Testis (tissue), 3 donors: ENCODE measurements around the gene LRRC32. TPM values are rescaled to one million over a fixed set of nuclear protein-coding genes. Genes with fewer than 3 reads are reported as not detected.

Experiments used
- DNase-seq: peaks from one replicate; pipeline ENCODE4 v3.0.0-alpha.2; 2019
- H3K27ac ChIP-seq, 2 donors: fragments of 200-600 bp; sonication (generic); one replicate each; pipeline ENCODE4 v1.5.1; 2019
- H3K27me3 ChIP-seq: fragments of 200-600 bp; sonication (generic); one replicate; pipeline ENCODE4 v1.5.1; 2019
- H3K36me3 ChIP-seq: fragments of 200-600 bp; sonication (generic); one replicate; pipeline ENCODE4 v1.5.1; 2017; ENCODE audit warnings: low read depth; ENCODE audit errors: missing control alignments
- H3K4me1 ChIP-seq: fragments of 200-600 bp; sonication (generic); one replicate; pipeline ENCODE4 v1.5.1; 2019
- H3K4me3 ChIP-seq, 2 donors: fragments of 200-600 bp; sonication (generic); one replicate each; pipeline ENCODE4 v1.5.1; 2017 to 2019
- H3K9me3 ChIP-seq: fragments of 200-600 bp; sonication (generic); one replicate; pipeline ENCODE4 v1.5.1; 2017
- POLR2A ChIP-seq: fragments of 450-650 bp; IDR thresholded peaks from one replicate; pipeline ENCODE4 v1.6.1; 2017; ENCODE audit warnings: antibody characterized with exemption, mild to moderate bottlenecking, moderate library complexity
- WGBS, 2 donors: methylation state at CpG; one replicate each; pipeline ENCODE4 v1.1.5; 2018; 5-methylcytosine and 5-hydroxymethylcytosine counted together
- intact Hi-C: fragments of 100-400 bp; cut with DNase I; formaldehyde crosslinking; loops from one replicate; pipeline ENCODE4 v1.15.1; 2023; ENCODE audit warnings: low total_unique reads
- polyA plus RNA-seq: library from polyadenylated mRNA; stranded (reverse); fragments of 350-450 nt; fragmentation: Illumina TruSeq; extraction: RNeasy Lipid Tissue Mini Kit (QIAGEN cat#74804); gene quantifications from one replicate; pipeline ENCODE4 v1.2.3, GENCODE V29; 2014; ENCODE audit warnings: low read depth, low replicate concordance; ENCODE audit not compliant: insufficient read depth
- total RNA-seq, 2 donors: library from RNA; depleted of rRNA; stranded (reverse); fragments of >200 nt; gene quantifications; one replicate each; pipeline ENCODE4 v1.2.3, GENCODE V29; 2016
- TF ChIP-seq, protein P1 (sequence below), 3 experiments: fragments of 450-650 bp in 2 of 3; fragments of 200-600 bp in 1 of 3; sonication (generic) in 1 of 3; IDR thresholded peaks; one replicate each; pipeline ENCODE4 v1.5.1; 2016 to 2019; ENCODE audit warnings: antibody characterized with exemption in 3 of 3, mild to moderate bottlenecking in 2 of 3, moderate library complexity in 1 of 3

LRRC32 gene
- total and polyA plus RNA-seq, 3 donors from 2014 or later = 6.5 to 20.5 (median 9.1) TPM

DNA sequence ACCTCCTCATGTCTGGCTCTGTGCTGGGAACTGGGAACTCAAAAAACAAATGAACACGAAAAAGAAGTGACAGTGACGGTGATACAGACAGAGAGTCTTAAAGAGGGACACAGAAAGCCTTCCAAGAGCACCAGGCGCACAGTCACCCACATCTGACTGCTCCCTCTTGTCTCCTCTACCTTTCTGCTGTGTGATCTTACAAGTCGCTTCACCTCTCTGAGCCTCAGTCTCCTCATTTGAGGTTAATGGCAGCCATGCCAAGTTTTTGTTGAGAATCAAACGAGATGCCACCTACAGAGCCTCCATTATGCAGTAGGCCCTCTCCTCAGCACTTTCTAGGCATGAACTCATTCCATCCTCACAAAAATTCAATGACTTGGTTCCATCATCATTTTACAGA is 3.7 kb downstream of the LRRC32 start:
- intact Hi-C loops = no loop called here
- no peaks in the 10 kb centered on the region for H3K9me3 ChIP-seq
- DNase-seq = no peak
- no peak overlapping the region for H3K4me3 ChIP-seq
- H3K36me3 ChIP-seq = no peaks in the 10 kb centered on the region
- H3K27me3 ChIP-seq = no peaks in the 10 kb centered on the region
- peaks cover 29% of the 10 kb centered on the region for H3K4me1 ChIP-seq
- 78 to 87% methylated on average over 5 of the region's 5 CpGs for WGBS, 2 donors
- TF ChIP-seq, protein P1, sequence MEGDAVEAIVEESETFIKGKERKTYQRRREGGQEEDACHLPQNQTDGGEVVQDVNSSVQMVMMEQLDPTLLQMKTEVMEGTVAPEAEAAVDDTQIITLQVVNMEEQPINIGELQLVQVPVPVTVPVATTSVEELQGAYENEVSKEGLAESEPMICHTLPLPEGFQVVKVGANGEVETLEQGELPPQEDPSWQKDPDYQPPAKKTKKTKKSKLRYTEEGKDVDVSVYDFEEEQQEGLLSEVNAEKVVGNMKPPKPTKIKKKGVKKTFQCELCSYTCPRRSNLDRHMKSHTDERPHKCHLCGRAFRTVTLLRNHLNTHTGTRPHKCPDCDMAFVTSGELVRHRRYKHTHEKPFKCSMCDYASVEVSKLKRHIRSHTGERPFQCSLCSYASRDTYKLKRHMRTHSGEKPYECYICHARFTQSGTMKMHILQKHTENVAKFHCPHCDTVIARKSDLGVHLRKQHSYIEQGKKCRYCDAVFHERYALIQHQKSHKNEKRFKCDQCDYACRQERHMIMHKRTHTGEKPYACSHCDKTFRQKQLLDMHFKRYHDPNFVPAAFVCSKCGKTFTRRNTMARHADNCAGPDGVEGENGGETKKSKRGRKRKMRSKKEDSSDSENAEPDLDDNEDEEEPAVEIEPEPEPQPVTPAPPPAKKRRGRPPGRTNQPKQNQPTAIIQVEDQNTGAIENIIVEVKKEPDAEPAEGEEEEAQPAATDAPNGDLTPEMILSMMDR (IDR thresholded peaks at IDR 0.05) = no peak
- TF ChIP-seq POLR2A = no peak
- peak overlapping the region in 1 of 2 donors; percentile 13 for H3K27ac ChIP-seq

DNA sequence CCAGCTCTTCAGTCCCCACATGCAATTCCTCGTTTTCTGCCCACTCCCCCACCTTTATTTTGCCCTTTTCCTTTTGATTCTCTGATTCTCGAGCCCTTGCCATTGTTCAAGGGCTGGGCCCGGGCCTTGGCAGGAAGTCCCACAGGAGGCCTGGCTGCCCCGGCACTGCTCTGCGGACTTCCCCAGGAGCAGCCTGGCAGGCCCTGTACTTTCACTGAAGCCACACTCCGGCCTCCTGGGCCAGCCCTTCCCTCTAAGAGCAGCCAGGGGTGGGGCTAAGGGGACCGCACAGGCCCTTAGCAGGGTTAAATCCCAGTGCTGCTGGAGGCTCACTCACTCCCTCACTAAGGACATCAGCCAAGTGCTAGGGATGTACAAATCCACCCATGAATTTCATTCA is 4.1 kb downstream of the LRRC32 start:
- H3K4me3 ChIP-seq = no peak overlapping the region
- 33 to 50% methylated on average over 1 to 7 of the region's 7 CpGs for WGBS, 2 donors
- H3K27ac ChIP-seq = no peak overlapping the region
- H3K9me3 ChIP-seq = no peaks in the 10 kb centered on the region
- no peak for TF ChIP-seq POLR2A
- H3K27me3 ChIP-seq = no peaks in the 10 kb centered on the region
- H3K36me3 ChIP-seq = no peaks in the 10 kb centered on the region
- peak; percentile 32 for DNase-seq
- intact Hi-C loops = no loop called here
- peaks cover 29% of the 10 kb centered on the region for H3K4me1 ChIP-seq

DNA sequence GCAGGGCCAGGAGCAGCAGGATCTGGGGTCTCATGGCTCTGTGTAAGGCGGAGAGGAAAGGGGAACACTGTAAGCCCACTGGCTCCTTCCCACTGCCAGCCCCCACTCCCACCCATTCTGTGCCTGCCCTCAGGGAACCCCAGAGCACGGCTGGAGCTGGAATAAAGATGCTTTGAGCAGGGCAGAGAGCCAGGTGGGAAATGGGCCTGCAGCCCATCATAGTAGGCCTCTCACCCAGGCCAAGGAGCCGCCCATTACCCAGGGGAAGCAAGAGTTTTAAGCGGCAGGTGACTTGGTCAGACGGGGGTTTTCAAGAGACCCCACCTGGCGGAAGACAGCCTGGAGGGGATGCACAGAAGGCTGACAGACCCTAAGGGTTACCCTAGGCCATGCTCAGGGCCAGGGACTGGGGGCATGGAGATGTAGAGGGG is 4.6 kb downstream of the LRRC32 start:
- 67 to 75% methylated on average over 6 of the region's 6 CpGs for WGBS, 2 donors
- Histone ChIP-seq H3K9me3 (no peaks in the 10 kb centered on the region), H3K4me1 (peaks cover 26% of the 10 kb centered on the region), H3K36me3 (no peaks in the 10 kb centered on the region), H3K4me3 (no peak overlapping the region), H3K27me3 (no peaks in the 10 kb centered on the region), H3K27ac (no peak overlapping the region)
- TF ChIP-seq POLR2A = no peak
- TF ChIP-seq, protein P1 (IDR thresholded peaks at IDR 0.05) = no peak
- DNase-seq = no peak
- intact Hi-C loops = no loop called here

DNA sequence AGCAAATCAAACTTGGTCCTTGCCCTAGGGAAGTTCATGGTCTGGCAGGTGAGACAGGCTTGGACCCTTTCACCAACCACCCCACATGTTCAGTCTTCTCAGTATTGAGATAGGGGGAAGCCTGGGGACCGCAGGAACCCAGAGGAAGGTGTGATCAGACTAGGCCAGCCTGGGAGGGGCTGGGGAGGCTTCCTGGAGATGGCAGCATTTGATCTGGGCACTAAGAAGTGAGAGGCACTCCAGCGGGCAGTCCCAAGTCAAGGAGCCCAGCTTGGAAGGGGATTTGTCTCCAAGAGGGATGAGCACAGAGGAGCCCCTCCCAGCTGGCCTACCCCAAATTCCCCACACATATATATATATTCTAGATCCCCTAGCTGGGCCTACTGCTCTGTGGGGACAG is 5.4 kb downstream of the LRRC32 start:
- Histone ChIP-seq H3K27ac (no peak overlapping the region), H3K36me3 (no peaks in the 10 kb centered on the region), H3K27me3 (no peaks in the 10 kb centered on the region), H3K4me1 (peaks cover 19% of the 10 kb centered on the region), H3K9me3 (no peaks in the 10 kb centered on the region), H3K4me3 (no peak overlapping the region)
- DNase-seq = no peak
- intact Hi-C loops = no loop called here
- WGBS, 2 donors = 87 to 90% methylated on average over 2 of the region's 2 CpGs
- TF ChIP-seq POLR2A = no peak
- TF ChIP-seq, protein P1 (IDR thresholded peaks at IDR 0.05) = no peak

DNA sequence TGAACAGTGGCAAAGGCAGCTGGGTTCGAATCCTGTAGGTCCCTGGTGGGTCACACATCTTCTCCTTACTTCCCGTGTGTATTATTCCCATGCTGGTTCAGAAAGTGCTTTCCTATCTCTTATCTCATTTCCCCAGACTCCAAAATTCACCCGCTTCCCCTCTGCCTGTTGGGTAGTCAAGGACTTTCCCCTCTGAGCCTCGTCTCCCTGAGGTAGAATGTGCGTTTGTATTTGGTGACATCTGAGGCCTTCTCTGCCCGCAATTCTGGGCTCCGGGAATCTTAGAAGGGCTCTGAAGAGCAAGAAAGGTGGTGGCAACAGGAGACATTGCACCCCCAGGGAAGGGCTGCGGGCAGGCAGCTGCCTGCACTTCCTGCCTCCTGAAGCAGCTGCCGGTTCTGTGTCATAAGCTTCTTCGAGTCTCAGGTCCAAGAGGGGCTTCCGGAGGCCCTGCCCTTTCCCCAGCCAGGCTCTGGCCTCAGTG is 5.9 kb downstream of the LRRC32 start:
- H3K9me3 ChIP-seq = no peaks in the 10 kb centered on the region
- no peaks in the 10 kb centered on the region for H3K36me3 ChIP-seq
- DNase-seq = no peak
- peaks cover 13% of the 10 kb centered on the region for H3K4me1 ChIP-seq
- intact Hi-C loops = no loop called here
- WGBS, 2 donors = 57 to 70% methylated on average over 10 to 11 of the region's 11 CpGs
- H3K4me3 ChIP-seq = no peak overlapping the region
- TF ChIP-seq, protein P1 (IDR thresholded peaks at IDR 0.05) = no peak
- no peak for TF ChIP-seq POLR2A
- H3K27ac ChIP-seq = no peak overlapping the region
- H3K27me3 ChIP-seq = no peaks in the 10 kb centered on the region
